ENCODE measurements around the gene ASIP. TPM values are rescaled to one million over a fixed set of nuclear protein-coding genes. Genes with fewer than 3 reads are reported as not detected.

Gene ASIP
- total and polyA plus RNA-seq, 2 experiments from 2014 or later: not detected

DNA sequence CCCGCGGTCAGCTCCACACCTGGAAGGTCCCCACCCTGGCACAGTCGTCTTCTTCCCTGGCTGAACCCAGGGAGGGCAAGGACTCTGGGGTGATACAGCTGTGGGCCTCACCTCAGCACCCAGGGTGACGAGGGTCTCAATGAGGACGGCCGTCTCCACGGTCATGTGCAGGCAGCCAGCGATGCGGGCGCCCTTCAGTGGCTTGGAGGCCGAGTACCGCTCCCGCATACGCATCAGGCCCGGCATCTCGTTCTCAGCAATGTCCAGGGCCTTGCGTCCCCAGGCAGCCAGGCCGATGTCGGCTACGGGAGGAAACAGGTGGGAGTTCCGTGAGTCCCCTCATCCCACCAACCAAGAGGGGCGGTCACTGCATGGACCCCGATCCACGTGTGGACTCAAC is 54.1 kb downstream of the ASIP start:
- Mint-ChIP-seq H3K4me3 (no peak overlapping the region), H3K4me1 (peaks cover 5% of the 10 kb centered on the region; the same call in 1 of the 3 replicates), H3K27me3 (ENCODE audit: insufficient read depth, low read depth, poor library complexity) (peaks cover 17% of the 10 kb centered on the region), H3K27ac (no peak overlapping the region), H3K36me3 (ENCODE audit: low read depth) (peaks cover 66% of the 10 kb centered on the region), H3K9me3 (no peaks in the 10 kb centered on the region)
- TF ChIP-seq, protein P1, sequence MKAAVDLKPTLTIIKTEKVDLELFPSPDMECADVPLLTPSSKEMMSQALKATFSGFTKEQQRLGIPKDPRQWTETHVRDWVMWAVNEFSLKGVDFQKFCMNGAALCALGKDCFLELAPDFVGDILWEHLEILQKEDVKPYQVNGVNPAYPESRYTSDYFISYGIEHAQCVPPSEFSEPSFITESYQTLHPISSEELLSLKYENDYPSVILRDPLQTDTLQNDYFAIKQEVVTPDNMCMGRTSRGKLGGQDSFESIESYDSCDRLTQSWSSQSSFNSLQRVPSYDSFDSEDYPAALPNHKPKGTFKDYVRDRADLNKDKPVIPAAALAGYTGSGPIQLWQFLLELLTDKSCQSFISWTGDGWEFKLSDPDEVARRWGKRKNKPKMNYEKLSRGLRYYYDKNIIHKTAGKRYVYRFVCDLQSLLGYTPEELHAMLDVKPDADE (IDR thresholded peaks at IDR 0.05): no peak
- TF ChIP-seq CREB1 (CRISPR knock-in tag; IDR thresholded peaks at IDR 0.05; ENCODE audit: low read depth): no peak
- no peak for TF ChIP-seq STAT1 (IDR thresholded peaks at IDR 0.05; ENCODE audit: unreplicated experiment)
- no peak for TF ChIP-seq EZH2phosphoT487 (IDR thresholded peaks at IDR 0.05; ENCODE audit: unreplicated experiment)
- TF ChIP-seq EZH2 (IDR thresholded peaks at IDR 0.05; ENCODE audit: low read depth, unreplicated experiment): no peak
- no peak for TF ChIP-seq ZNF114 (CRISPR knock-in tag; IDR thresholded peaks at IDR 0.05)
- TF ChIP-seq, protein P2, sequence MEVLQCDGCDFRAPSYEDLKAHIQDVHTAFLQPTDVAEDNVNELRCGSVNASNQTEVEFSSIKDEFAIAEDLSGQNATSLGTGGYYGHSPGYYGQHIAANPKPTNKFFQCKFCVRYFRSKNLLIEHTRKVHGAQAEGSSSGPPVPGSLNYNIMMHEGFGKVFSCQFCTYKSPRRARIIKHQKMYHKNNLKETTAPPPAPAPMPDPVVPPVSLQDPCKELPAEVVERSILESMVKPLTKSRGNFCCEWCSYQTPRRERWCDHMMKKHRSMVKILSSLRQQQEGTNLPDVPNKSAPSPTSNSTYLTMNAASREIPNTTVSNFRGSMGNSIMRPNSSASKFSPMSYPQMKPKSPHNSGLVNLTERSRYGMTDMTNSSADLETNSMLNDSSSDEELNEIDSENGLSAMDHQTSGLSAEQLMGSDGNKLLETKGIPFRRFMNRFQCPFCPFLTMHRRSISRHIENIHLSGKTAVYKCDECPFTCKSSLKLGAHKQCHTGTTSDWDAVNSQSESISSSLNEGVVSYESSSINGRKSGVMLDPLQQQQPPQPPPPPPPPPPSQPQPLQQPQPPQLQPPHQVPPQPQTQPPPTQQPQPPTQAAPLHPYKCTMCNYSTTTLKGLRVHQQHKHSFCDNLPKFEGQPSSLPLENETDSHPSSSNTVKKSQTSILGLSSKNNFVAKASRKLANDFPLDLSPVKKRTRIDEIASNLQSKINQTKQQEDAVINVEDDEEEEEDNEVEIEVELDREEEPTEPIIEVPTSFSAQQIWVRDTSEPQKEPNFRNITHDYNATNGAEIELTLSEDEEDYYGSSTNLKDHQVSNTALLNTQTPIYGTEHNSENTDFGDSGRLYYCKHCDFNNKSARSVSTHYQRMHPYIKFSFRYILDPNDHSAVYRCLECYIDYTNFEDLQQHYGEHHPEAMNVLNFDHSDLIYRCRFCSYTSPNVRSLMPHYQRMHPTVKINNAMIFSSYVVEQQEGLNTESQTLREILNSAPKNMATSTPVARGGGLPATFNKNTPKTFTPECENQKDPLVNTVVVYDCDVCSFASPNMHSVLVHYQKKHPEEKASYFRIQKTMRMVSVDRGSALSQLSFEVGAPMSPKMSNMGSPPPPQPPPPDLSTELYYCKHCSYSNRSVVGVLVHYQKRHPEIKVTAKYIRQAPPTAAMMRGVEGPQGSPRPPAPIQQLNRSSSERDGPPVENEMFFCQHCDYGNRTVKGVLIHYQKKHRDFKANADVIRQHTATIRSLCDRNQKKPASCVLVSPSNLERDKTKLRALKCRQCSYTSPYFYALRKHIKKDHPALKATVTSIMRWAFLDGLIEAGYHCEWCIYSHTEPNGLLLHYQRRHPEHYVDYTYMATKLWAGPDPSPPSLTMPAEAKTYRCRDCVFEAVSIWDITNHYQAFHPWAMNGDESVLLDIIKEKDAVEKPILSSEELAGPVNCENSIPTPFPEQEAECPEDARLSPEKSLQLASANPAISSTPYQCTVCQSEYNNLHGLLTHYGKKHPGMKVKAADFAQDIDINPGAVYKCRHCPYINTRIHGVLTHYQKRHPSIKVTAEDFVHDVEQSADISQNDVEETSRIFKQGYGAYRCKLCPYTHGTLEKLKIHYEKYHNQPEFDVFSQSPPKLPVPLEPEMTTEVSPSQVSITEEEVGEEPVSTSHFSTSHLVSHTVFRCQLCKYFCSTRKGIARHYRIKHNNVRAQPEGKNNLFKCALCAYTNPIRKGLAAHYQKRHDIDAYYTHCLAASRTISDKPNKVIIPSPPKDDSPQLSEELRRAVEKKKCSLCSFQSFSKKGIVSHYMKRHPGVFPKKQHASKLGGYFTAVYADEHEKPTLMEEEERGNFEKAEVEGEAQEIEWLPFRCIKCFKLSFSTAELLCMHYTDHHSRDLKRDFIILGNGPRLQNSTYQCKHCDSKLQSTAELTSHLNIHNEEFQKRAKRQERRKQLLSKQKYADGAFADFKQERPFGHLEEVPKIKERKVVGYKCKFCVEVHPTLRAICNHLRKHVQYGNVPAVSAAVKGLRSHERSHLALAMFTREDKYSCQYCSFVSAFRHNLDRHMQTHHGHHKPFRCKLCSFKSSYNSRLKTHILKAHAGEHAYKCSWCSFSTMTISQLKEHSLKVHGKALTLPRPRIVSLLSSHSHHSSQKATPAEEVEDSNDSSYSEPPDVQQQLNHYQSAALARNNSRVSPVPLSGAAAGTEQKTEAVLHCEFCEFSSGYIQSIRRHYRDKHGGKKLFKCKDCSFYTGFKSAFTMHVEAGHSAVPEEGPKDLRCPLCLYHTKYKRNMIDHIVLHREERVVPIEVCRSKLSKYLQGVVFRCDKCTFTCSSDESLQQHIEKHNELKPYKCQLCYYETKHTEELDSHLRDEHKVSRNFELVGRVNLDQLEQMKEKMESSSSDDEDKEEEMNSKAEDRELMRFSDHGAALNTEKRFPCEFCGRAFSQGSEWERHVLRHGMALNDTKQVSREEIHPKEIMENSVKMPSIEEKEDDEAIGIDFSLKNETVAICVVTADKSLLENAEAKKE (CRISPR knock-in tag; IDR thresholded peaks at IDR 0.05): no peak
- TF ChIP-seq, protein P3, sequence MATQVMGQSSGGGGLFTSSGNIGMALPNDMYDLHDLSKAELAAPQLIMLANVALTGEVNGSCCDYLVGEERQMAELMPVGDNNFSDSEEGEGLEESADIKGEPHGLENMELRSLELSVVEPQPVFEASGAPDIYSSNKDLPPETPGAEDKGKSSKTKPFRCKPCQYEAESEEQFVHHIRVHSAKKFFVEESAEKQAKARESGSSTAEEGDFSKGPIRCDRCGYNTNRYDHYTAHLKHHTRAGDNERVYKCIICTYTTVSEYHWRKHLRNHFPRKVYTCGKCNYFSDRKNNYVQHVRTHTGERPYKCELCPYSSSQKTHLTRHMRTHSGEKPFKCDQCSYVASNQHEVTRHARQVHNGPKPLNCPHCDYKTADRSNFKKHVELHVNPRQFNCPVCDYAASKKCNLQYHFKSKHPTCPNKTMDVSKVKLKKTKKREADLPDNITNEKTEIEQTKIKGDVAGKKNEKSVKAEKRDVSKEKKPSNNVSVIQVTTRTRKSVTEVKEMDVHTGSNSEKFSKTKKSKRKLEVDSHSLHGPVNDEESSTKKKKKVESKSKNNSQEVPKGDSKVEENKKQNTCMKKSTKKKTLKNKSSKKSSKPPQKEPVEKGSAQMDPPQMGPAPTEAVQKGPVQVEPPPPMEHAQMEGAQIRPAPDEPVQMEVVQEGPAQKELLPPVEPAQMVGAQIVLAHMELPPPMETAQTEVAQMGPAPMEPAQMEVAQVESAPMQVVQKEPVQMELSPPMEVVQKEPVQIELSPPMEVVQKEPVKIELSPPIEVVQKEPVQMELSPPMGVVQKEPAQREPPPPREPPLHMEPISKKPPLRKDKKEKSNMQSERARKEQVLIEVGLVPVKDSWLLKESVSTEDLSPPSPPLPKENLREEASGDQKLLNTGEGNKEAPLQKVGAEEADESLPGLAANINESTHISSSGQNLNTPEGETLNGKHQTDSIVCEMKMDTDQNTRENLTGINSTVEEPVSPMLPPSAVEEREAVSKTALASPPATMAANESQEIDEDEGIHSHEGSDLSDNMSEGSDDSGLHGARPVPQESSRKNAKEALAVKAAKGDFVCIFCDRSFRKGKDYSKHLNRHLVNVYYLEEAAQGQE (IDR thresholded peaks at IDR 0.05; ENCODE audit: unreplicated experiment): no peak
- no peak for TF ChIP-seq NANOG (IDR thresholded peaks at IDR 0.05; ENCODE audit: borderline replicate concordance)
- TF ChIP-seq POLR2AphosphoS5 (IDR thresholded peaks at IDR 0.05; ENCODE audit: low read depth): no peak
- TF ChIP-seq JUNB (IDR thresholded peaks at IDR 0.05; ENCODE audit: unreplicated experiment): no peak
- TF ChIP-seq, protein P4, sequence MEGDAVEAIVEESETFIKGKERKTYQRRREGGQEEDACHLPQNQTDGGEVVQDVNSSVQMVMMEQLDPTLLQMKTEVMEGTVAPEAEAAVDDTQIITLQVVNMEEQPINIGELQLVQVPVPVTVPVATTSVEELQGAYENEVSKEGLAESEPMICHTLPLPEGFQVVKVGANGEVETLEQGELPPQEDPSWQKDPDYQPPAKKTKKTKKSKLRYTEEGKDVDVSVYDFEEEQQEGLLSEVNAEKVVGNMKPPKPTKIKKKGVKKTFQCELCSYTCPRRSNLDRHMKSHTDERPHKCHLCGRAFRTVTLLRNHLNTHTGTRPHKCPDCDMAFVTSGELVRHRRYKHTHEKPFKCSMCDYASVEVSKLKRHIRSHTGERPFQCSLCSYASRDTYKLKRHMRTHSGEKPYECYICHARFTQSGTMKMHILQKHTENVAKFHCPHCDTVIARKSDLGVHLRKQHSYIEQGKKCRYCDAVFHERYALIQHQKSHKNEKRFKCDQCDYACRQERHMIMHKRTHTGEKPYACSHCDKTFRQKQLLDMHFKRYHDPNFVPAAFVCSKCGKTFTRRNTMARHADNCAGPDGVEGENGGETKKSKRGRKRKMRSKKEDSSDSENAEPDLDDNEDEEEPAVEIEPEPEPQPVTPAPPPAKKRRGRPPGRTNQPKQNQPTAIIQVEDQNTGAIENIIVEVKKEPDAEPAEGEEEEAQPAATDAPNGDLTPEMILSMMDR (conservative IDR thresholded peaks at IDR 0.05; ENCODE audit: low read depth in 2 of 2): no peak
- TF ChIP-seq ZNF331 (CRISPR knock-in tag; IDR thresholded peaks at IDR 0.05; ENCODE audit: low read depth): no peak
- H3K9me2 ChIP-seq (ENCODE audit: insufficient read depth): no peaks in the 10 kb centered on the region
- DNase-seq (ENCODE audit: low spot score) (no peak), ATAC-seq (no peak)
- peaks cover under 1% of the 10 kb centered on the region; the same call in 1 of the 2 replicates for H3K4me1 ChIP-seq (ENCODE audit: insufficient read depth)
- H3K4me2 ChIP-seq: no peak overlapping the region
- H3F3A ChIP-seq (replicated peaks; ENCODE audit: low read depth): 0 out of 2 replicates have a peak, but pooled peaks cover 3% of the 10 kb centered on the region
- peaks cover 63% of the 10 kb centered on the region for H3K79me2 ChIP-seq (replicated peaks; ENCODE audit: insufficient read depth)
- no peak overlapping the region for H3K4me3 ChIP-seq
- peaks cover 54% of the 10 kb centered on the region for H4K20me1 ChIP-seq (replicated peaks; ENCODE audit: insufficient read depth)
- no peak overlapping the region for H3K27ac ChIP-seq (ENCODE audit: low read depth)
- H3K27me3 ChIP-seq (ENCODE audit: insufficient read depth): no peaks in the 10 kb centered on the region
- H2AFZ ChIP-seq: no peak overlapping the region
- H3K36me3 ChIP-seq (ENCODE audit: insufficient read depth): peaks cover 37% of the 10 kb centered on the region

All from GM23338 (cell line).